ENCODE measurements around the gene ZNF503. TPM values are rescaled to one million over a fixed set of nuclear protein-coding genes. Genes with fewer than 3 reads are reported as not detected.

The ZNF503 gene
- polyA plus RNA-seq, 3 donors, result 48.0 to 88.0 (median 76.2) TPM

DNA sequence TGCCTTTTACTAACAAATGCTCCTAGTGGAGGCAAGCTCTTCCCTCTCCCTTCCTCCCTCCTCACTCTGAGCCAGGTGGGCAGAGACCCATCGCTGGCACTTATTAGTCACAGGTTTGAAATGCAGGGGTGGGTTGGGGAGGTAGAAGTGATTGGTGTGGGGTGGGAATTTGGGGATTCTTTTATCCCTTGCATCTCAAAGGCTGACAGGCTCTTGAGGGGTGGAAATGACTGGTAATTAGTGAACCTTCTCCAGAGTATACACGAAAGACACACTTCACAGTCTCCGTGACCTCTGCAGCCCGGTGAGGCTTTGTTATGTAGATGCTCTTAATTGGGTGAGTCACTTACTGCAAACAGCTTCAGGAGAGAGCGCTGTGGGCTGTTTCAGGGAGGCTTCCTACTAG lies 16.0 kb upstream of the ZNF503 start:
- DNase-seq (ENCODE audit: extremely low read depth in 1 of 11, low read depth in 9 of 11, low spot score in 4 of 11), result no peak

DNA sequence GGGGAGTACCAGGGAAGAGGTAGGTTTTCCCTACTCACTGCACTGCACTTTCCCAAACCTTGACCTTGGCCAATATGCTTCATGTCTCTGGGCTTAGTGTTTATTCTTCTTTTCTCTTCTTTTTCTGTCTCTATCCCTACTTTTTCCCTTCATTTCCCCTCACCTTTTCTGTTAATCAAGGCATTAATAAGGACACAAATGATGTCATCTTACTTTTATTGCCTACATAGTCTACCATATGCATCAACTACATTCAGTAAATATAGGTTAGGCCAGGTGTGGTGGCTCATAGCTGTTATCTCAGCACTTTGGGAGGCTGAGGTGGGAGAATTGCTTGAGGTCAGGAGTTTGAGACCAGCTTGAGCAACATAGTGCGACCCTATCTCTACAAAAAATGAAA lies 13.0 kb upstream of the ZNF503 start:
- no peak for DNase-seq (ENCODE audit: extremely low read depth in 1 of 11, low read depth in 9 of 11, low spot score in 4 of 11)

DNA sequence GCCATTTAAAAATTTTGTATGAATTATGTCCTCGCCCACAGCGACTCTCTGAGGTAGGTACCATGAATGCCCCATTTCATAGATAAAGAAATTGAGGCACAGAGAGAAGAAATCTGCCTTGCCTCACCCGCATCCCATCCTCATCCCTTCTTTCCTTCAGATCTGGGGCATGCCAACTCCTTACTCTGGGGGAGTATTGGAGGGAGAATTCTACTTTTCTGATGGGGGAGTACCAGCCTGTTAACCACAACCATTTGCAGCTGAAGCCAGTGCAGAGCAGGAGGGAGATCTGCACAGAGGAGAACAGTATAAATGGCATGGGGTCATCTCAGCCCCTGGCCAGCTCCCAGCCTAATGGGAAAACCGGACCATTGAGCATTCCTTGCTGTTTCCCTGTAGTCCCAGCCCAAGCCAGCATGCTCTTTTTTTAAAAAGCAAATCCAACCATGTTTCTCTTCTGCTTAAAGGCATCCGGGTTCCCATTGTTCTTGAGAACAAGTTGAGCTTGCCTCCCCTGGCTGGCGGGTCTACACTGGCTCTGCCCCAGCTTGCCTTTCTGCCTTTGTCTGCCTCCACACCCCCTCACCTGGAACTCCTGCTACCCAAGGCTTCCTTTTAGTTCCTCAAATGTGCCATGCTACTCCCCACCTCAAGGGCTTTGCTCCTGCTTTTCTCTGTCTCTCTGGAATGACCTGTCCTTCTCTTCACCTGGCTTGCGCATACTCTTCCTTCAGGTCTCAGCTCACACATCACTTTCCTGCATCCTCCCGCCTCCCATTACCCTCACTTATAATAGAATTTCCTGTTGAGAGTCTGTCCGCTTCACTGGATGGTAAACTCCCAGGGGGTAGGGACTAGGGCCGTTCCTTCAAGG lies 8.8 kb upstream of the ZNF503 start:
- DNase-seq (ENCODE audit: extremely low read depth in 1 of 11, low read depth in 9 of 11, low spot score in 4 of 11), result no peak

DNA sequence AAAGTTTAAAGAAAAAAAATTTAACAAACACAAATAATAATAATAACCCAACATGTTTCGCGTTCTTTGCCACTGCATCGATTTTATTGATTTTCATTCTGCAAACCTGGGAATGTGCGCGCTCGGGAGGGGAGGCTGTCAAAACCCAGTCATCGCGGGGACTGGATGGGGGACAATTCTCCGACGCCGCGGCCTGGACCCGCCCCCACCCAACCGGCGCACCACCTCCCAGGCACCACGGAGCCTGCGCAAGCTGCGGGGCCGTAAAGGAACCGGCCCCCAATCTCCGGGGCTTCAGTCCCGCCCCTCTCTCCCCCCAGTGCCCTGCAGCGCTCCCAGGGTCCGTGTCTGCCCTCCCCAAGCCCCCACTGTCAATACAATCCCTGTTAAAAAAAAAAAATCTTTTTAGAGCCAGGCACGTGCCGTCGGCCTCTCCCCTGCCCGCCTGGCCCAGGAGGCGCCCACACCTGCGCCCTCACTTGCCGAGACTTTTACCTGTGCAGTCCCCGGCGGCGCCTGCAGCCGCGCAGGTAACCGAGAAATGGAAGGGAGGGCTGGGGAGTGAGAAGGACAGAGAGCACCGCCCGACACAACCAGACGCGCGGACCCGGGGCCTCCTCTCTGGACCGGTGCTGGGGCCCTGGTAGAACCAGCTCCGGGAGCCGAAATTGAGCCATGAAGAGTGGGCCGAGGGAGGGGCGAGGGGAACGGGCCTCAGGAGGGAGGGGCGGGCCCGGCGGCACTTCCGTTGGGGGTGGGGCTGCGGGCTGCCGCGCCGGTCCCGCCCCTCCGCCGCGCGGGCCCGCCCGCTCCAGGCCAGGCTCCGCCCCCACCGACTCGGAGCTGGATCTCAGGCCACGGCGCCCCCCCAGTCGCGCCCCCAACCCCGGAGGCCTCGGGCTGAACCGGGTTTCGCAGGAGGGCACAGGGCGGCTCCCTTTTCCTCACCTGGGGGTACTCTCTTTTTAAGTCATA lies 7.6 kb upstream of the ZNF503 start:
- peak in 3 of 11 donors; percentile 47 to 69 (median 61) for DNase-seq (ENCODE audit: extremely low read depth in 1 of 11, low read depth in 9 of 11, low spot score in 4 of 11)

DNA sequence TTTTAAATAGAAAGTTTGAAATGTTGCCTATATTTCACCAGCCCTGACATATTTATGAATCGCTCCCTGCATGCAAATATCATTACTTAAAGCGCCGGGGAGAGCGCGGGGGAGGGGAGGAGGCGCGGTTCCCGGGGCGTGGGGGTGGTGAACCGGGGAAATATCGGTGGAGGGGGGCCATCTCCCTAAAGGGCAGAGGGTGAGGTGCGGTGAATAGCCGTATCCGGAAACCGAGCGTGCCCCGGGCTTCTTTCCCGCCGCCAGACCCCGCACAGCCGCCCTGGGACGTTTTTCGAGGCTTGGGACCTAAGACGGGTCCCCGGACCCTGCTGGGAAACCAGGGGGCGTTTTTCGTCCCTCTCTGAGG lies 6.9 kb upstream of the ZNF503 start:
- DNase-seq (ENCODE audit: extremely low read depth in 1 of 11, low read depth in 9 of 11, low spot score in 4 of 11), result no peak

DNA sequence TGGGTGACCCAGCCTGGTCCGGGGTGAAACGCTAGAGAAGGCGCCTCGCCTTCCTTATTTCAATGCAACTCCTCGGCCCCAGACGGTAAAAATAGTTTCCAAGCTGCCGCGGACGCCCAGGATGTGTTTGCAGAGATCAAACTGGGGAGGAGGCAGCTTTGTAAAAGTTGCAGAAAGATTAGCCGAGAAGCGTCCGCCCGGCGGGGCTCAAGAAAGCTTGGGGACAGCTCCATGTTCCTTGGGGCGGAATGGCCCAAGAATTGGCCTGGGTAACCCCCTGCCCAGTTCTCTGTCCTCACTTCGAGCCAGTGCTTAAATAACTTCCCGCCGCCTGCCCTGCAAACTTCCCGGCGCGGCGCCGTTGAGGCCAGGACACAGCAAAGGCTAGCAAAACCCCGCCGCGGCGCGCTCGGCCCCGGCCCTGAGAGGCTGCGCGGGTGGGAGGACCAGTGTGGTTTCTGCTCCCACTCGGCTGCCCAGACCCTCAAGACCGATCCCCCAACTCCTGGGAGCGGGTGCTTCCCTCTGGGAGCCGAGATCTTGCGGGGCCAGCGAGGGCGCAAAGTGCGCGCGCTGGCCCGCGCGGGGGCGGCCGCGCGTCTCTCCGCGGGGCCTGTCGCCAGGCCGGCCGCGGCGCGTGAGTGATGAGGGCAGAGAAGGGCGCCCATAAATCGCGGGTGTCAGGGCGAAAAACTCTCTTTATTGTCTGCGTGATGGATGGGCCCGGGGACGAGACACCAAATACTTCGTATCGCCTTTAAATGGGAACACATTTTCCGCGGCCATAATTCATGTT lies 6.3 kb upstream of the ZNF503 start:
- peak in 5 of 11 donors; percentile 63 to 80 (median 76) for DNase-seq (ENCODE audit: extremely low read depth in 1 of 11, low read depth in 9 of 11, low spot score in 4 of 11)

DNA sequence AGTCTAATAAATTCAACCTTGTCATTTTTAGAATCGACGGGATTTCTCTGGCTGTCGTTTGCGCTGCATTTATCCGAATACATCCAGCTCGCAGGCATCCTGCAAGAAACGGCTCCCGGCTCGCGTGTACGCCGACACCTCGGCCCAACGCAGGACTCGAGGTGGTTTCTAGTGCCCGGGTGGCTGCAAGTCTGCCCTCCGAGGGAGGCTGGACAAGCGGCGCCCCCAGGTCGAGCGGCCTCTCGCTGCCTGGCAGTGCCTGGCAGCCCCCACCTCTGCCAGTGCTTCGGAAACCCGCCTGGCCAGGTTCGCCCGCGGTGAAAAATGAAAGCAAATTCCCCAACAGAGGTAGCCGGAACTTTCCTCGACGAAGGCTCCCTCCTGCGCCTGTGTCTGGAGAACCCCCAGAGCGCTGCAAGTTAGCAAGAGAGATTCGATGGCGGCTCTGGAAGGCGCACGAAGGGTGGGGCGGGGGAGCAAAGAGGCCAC lies 5.7 kb upstream of the ZNF503 start:
- DNase-seq (ENCODE audit: extremely low read depth in 1 of 11, low read depth in 9 of 11, low spot score in 4 of 11), result peak in 1 of 11 donors; percentile 24

- no peak for DNase-seq (ENCODE audit: extremely low read depth in 1 of 11, low read depth in 9 of 11, low spot score in 4 of 11)
Observed at GRCh38 chr10:75406462-75407223, 5.1 kb upstream of the ZNF503 start.

GRCh38 chr10:75405598-75406461 lies 4.3 kb upstream of the ZNF503 start:
- DNase-seq (ENCODE audit: extremely low read depth in 1 of 11, low read depth in 9 of 11, low spot score in 4 of 11), result peak in 1 of 11 donors; percentile 18

DNA sequence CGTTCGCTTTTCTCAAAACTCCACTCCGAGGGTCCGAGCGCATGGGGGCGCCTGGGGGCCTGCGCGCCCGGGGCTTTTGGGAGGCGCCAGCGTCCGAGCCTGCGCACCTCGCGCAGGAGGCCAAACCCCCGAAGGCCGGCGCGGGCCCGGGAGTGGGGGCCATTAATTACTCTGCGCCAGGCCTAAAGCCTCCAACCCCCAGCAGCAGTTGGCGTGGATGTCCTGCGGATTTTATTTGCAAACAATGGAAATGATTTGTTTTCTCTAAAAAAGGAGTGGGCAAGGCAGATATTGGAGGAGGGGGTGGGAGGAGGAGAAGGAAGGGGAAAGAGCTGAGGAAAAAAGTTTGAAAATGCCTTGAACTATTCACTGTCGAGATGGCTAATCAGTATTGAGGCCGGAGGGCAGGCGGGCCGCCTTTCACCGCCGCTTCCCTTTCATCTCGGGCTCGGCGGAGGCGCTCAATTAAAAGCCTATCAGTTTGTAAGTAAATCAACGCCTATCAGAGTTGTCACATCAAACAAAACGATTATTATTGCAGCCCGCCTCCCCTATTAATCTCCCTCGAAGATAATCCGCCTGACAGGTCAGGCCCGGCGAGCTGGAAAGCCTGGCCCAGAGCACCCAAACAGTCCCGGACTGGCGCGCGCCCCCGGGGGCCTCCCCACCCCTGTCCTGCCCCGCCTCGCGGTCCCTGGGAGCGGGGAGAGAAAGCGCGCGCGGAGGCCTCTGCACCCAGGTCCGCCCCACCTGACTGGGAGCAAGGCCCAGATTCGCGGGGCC lies 3.4 kb upstream of the ZNF503 start:
- peak in 4 of 11 donors; percentile 56 to 78 (median 66) for DNase-seq (ENCODE audit: extremely low read depth in 1 of 11, low read depth in 9 of 11, low spot score in 4 of 11)

DNA sequence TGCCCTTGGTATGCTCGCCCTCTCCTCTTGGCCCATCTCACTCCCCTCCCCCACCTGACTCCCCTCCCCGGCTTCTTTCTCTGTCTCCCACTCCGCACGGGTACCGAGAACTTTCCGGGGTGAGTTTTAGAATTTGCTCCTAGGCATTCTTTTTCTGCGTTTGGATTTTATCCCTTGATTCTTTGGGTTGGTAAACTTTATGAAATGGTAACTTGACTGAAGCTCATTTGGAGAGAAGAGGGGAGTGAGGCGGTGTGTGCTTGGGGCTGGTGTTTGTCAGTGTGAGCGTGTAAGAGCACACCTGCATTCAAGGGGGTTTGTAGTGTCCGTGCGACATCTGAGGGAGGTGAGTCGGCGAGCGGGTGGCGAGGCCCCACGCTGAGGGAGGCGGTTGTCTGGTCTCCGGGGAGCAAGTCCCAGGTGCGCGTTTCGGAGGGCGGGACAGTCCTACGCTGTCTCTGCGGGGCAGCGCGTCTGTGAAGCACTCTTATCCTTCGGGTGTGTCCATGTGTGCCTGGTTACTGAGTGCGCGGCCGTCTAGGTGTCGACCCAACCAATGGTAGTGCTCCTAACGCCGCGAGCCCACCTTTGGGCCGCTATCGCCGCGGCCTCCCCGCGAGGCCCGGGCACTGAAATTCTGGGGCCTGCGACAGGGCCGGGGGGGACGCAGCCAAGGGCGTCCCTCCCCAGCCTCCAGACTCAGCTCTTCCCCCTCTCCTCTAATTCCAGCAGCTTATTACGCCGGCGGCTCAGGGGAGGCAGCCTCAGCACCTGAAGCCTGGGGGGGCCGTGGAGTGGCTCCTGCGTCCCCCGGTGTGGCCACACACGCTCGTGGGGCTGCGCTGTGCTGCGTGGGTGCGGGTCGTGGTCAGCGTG lies 2.6 kb upstream of the ZNF503 start:
- peak in 1 of 11 donors; percentile 50 for DNase-seq (ENCODE audit: extremely low read depth in 1 of 11, low read depth in 9 of 11, low spot score in 4 of 11)

DNA sequence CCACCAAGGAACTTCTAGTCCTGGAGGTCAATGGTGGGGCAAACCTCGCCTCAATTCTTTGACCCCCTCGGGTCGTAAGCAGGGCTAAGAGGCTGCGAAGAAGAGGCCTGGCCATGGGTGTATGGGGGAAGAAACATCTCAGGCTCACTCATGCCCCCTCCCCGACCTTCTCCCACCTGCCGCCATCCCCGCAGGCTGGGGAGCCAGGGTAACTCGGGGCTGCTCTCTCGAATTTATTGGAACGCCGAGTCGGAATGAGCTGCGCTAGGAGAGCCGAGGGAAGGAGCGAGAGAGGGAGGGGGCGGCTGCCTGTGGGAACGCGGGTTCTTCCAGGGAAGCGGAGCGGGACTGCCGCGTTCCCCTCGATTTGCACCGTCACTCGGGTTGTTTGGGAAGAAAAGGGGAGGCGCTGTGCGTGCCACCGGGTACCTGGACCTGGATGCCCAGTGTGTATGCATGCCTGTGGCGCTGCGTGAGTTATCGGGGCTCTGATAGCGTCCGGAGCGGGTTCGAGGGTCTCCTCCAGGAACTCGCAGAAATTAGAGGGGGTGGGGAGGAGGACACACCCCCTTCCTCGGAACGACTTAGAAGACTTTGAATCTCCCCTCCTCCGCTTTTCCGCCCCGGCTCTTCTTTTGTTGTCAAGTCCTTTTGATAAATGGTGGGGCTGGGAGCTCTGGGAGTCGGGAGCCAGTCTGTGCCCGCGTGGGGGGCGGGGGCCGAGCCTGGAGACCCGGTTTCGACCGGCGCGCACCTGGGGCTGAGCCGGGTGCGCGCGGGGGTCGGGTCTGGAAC lies 1.8 kb upstream of the ZNF503 start:
- peak in 6 of 11 donors; percentile 66 to 89 (median 76) for DNase-seq (ENCODE audit: extremely low read depth in 1 of 11, low read depth in 9 of 11, low spot score in 4 of 11)

DNA sequence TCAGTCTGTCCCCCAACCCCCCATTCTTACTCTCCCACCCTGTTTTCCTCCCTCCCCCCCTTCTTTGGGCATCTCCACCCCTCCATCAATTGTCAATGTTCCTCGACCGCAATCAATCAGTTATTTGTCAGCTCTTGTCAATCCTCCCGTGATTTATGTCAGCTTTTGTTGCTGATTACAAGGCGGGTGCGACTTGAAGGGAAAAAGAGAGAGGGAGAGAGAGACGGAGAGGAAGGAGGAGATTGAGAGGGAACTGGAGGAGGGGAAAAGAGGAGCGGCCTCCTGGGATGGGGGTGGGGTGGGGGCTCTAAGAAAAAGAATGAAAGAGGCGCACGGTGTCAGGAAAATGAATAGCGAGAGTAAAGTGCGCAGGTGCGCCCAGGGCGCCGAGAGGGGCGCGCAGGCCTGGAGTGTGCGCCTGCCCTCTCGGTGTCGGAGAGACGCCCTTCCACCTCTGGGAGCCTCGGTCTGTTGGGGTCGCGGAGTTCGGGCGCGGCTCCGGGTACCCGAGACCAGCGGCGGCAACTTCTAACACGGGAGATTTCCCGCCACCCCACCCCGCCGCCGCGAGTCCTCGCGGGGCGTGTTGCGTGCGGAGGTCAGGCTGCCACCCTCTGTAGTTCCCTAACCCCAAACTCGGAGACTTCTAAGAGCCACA lies 1.1 kb upstream of the ZNF503 start:
- DNase-seq (ENCODE audit: extremely low read depth in 1 of 11, low read depth in 9 of 11, low spot score in 4 of 11), result peak in 1 of 11 donors; percentile 33

Data from renal cortex interstitium (tissue), 11 donors.